RWPE2 (cell line): ENCODE measurements around the gene LEFTY1.

Experiments used
- ATAC-seq: fragments of 200-7000 bp; cut with Tn5 transposase; 3 replicates; pipeline ENCODE4 v1.9.1; 2021; ENCODE audit warnings: low read depth
- DNase-seq: peaks from one replicate; pipeline ENCODE4 v3.0.0-alpha.2; 2020; ENCODE audit warnings: low spot score
- H3K27ac ChIP-seq: fragments of 450-650 bp; 2 replicates; pipeline ENCODE4 v1.5.1; 2017; ENCODE audit warnings: mild to moderate bottlenecking; ENCODE audit not compliant: poor library complexity, severe bottlenecking
- H3K27me3 ChIP-seq: fragments of 250-450 bp; sonication (Bioruptor Pico); 2 replicates; pipeline ENCODE4 v1.5.1; 2021; ENCODE audit warnings: mild to moderate bottlenecking, moderate library complexity; ENCODE audit not compliant: insufficient read depth, poor library complexity, severe bottlenecking
- H3K36me3 ChIP-seq: fragments of 250-450 bp; sonication (Bioruptor Pico); 2 replicates; pipeline ENCODE4 v1.5.1; 2020; ENCODE audit warnings: low read depth, mild to moderate bottlenecking, moderate library complexity
- H3K4me1 ChIP-seq: fragments of 250-450 bp; sonication (Bioruptor Pico); 2 replicates; pipeline ENCODE4 v1.5.1; 2021; ENCODE audit warnings: mild to moderate bottlenecking, moderate library complexity; ENCODE audit not compliant: insufficient read depth, poor library complexity, severe bottlenecking
- H3K4me3 ChIP-seq: fragments of 250-450 bp; sonication (Bioruptor Pico); 2 replicates; pipeline ENCODE4 v1.5.1; 2021; ENCODE audit warnings: mild to moderate bottlenecking, moderate library complexity; ENCODE audit not compliant: severe bottlenecking
- H3K9me3 ChIP-seq: fragments of 250-450 bp; sonication (Bioruptor Pico); 2 replicates; pipeline ENCODE4 v1.5.1; 2021; ENCODE audit warnings: mild to moderate bottlenecking, moderate library complexity; ENCODE audit not compliant: severe bottlenecking
- TF ChIP-seq, protein P1 (sequence below): fragments of 450-650 bp; IDR thresholded peaks from one replicate; pipeline ENCODE4 v1.5.1; 2017; ENCODE audit warnings: mild to moderate bottlenecking, moderate library complexity; ENCODE audit not compliant: poor library complexity, severe bottlenecking

LEFTY1 gene

DNA sequence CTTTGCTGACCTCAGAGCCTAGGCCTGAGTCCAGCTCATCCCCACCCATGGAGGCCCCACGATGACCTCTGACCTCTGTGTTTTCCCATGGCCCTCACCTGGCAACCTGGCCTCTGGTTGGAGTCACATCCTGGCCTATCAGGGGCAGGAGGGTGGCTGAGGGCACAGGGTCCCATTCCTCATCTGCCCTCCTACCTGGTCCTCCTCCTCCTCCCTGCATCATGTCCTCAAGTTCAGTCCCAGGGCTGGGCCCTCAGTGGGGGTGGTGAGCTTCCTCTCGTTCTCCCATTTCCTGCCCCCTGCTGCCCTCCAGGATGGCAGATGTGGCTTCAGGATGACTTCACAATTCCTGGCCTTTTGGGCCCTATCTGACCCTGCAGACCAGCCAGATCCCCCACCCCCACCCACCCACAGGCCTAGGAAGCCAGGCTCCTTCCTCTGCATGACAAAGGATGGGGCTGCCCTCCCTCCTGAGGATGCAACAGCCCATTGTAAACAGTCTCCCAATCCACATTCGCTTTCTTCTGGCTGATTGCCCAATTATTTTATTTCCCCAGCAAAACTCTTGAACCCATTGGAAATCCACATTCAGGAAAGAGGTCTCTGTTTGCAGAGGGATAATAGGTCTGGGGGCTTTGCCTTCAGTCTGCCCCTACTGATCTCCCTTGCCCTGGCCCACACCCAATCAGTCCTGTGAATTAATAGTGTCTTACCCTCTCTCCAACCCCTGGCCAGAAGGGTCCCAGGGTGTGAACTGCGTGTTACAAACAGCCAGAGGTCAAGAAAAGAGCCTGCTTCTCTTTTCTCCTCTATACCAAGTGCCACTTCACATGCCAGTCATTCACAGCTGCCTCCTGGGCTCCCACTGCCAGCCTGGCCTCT, 10.3 kb upstream of the LEFTY1 start:
- no peaks in the 10 kb centered on the region for H3K36me3 ChIP-seq
- H3K4me1 ChIP-seq, result peaks cover 4% of the 10 kb centered on the region
- H3K27me3 ChIP-seq, result no peaks in the 10 kb centered on the region
- no peaks in the 10 kb centered on the region for H3K9me3 ChIP-seq
- TF ChIP-seq, protein P1, sequence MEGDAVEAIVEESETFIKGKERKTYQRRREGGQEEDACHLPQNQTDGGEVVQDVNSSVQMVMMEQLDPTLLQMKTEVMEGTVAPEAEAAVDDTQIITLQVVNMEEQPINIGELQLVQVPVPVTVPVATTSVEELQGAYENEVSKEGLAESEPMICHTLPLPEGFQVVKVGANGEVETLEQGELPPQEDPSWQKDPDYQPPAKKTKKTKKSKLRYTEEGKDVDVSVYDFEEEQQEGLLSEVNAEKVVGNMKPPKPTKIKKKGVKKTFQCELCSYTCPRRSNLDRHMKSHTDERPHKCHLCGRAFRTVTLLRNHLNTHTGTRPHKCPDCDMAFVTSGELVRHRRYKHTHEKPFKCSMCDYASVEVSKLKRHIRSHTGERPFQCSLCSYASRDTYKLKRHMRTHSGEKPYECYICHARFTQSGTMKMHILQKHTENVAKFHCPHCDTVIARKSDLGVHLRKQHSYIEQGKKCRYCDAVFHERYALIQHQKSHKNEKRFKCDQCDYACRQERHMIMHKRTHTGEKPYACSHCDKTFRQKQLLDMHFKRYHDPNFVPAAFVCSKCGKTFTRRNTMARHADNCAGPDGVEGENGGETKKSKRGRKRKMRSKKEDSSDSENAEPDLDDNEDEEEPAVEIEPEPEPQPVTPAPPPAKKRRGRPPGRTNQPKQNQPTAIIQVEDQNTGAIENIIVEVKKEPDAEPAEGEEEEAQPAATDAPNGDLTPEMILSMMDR, result no peak
- no peak overlapping the region for H3K4me3 ChIP-seq
- DNase-seq (no peak), ATAC-seq (no peak)
- no peak overlapping the region for H3K27ac ChIP-seq

DNA sequence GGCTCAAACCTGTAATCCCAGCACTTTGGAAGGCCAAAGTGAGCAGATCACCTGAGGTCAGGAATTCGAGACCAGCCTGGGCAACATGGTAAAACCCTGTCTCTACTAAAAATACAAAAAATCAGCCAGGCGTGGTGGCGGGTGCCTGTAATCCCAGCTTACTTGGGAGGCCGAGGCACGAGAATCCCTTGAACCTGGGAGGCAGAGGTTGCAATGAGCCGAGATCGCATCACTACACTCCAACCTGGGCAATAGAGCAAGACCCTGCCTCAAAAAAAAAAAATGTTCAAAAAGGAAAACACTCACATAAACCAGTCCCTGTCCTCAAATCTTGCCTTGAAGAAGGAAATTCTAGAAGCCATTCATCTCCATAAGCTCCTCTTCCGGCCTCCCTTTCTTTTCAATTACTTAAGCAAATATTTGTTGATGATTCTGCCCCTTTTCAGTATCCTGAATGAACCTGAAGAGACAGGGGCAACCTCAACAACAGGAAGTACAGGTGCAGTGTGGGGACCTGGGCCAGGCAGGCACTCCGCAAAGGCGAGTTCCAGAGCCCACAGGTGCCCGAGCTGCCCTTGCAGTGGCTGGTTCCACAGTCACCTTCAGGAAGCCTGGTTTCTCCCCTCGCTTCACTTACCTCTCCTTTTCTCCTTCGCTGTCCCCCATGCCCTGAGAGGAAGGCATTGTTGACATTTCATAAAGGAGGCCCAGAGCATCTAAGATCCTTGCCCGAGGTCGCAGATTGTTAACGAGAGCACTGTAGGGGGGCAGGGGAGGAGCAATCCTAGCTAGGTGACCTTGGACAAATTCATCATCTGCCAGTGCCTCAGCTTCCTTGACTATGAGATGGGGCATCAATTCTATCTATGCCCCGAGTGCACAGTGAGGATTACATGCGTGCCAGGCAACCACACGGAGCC, 8.9 kb upstream of the LEFTY1 start:
- Histone ChIP-seq H3K36me3 (no peaks in the 10 kb centered on the region), H3K4me3 (no peak overlapping the region), H3K9me3 (no peaks in the 10 kb centered on the region), H3K4me1 (peaks cover 4% of the 10 kb centered on the region), H3K27me3 (no peaks in the 10 kb centered on the region), H3K27ac (no peak overlapping the region)
- TF ChIP-seq, protein P1, result no peak
- no peak for ATAC-seq
- no peak for DNase-seq

DNA sequence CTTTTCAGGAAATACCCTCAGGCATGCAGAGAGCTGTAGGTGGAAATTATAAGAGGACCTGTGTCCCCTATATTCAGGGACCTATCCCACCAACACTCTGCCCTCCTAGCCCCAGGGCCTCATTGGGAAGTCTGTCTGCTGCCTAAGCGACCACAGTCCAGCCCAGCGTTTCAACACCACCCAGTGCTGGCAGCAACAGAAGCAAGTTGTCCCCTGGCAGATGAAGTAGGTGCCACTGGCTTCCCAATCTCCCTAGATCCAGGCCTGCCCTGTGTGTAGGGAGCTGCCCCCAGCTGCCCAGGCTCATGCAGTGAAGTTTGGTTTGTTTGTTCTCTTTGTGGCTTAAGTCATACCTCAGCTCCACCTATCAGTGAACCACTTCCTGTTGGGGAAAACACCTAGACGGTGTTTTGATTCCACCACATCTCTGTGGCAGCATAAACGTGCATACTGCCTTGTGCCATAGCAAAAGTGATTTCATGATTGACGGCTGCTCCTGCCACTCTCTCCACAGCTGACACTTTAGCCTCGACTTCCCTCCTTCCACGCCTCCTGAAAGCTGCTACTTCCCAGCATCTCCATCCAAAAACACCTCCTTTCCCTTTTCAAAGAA, 8.1 kb upstream of the LEFTY1 start:
- H3K4me3 ChIP-seq, result no peak overlapping the region
- ATAC-seq, result peak; percentile 90
- no peaks in the 10 kb centered on the region for H3K9me3 ChIP-seq
- no peaks in the 10 kb centered on the region for H3K27me3 ChIP-seq
- TF ChIP-seq, protein P1, result no peak
- H3K4me1 ChIP-seq, result peaks cover 4% of the 10 kb centered on the region
- no peak overlapping the region for H3K27ac ChIP-seq
- no peak for DNase-seq
- no peaks in the 10 kb centered on the region for H3K36me3 ChIP-seq

DNA sequence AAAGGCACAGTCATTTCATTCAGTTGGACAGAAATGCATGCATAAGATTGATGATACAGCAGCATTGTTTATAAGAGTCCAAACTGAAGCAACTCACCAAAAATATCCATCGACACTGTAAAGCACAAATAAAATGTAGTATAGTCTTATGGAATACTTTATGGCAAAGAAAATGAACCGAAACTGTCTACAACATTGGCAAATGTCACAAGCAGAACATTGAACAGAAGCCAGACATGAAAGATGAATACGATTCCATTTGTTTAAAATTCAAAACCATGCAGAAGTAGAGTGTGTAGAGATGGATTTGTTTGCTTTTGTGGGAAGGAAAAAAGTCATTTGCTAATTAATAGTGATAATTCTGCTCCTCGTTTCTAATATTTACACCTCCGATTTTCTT, 7.5 kb upstream of the LEFTY1 start:
- H3K4me1 ChIP-seq, result peaks cover 4% of the 10 kb centered on the region
- no peaks in the 10 kb centered on the region for H3K27me3 ChIP-seq
- no peak overlapping the region for H3K4me3 ChIP-seq
- TF ChIP-seq, protein P1, result no peak
- no peak overlapping the region for H3K27ac ChIP-seq
- DNase-seq (no peak), ATAC-seq (no peak)
- no peaks in the 10 kb centered on the region for H3K36me3 ChIP-seq
- no peaks in the 10 kb centered on the region for H3K9me3 ChIP-seq
